WTC11 (cell line): ENCODE data around the gene ASB15.

Experiments used
- ATF1 ChIP-seq: sonication (generic); formaldehyde crosslinking; IDR thresholded peaks from 2 replicates; pipeline ENCODE4 v1.8.1; 2023; ENCODE audit warnings: mild to moderate bottlenecking, moderate library complexity, missing genetic modification reagents
- CREB1 ChIP-seq: sonication (generic); formaldehyde crosslinking; IDR thresholded peaks from 2 replicates; pipeline ENCODE4 v1.8.0; 2023; ENCODE audit warnings: mild to moderate bottlenecking, missing genetic modification reagents
- GRHL2 ChIP-seq: fragments of 250-450 bp; sonication (Bioruptor Pico); IDR thresholded peaks from 2 replicates; pipeline ENCODE4 v1.8.0; 2022; ENCODE audit warnings: mild to moderate bottlenecking, moderate library complexity; ENCODE audit not compliant: insufficient replicate concordance, severe bottlenecking

DNA sequence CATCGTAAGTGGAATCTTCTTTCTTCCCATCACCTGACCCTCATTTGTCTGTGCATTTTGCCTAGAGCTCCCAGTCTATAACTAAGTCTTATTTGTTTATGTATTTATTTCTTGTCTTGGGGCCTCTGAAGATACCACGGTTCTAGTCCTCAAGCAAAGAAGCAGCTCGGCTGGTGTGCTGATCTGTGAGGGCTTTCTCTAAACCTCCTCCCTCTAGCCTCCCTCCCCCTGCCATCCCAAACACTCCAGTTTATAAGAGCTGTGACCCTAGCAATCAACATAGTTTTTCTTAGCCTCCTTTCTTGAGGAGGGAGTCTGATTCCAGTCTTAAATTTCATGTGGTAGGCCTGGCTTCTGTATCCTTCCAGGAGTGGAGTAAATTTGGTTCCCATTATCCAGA is 28.3 kb upstream of the ASB15 start:
- no peak for TF ChIP-seq ATF1 (CRISPR knock-in tag)
- TF ChIP-seq CREB1 (CRISPR knock-in tag), result no peak
- no peak for TF ChIP-seq GRHL2 (CRISPR knock-in tag)
